ENCODE measurements around the gene TCP1.

GRCh38 chr6:159809149-159809548 lies 19.7 kb upstream of the TCP1 start:
- TF ChIP-seq CTCF (IDR thresholded peaks at IDR 0.05) (no peak), POLR2A (IDR thresholded peaks at IDR 0.05) (no peak), EP300 (IDR thresholded peaks at IDR 0.05; ENCODE audit: low read depth) (no peak), POLR2AphosphoS5 (IDR thresholded peaks at IDR 0.05) (no peak)
